Right lobe of liver (tissue), 6 donors: Measurements from ENCODE around the gene MRPS18A. TPM values are rescaled to one million over a fixed set of nuclear protein-coding genes. Genes with fewer than 3 reads are reported as not detected.

Source experiments
- ATAC-seq, 4 donors: fragments of 200-7000 bp; cut with Tn5 transposase; one replicate each; pipeline ENCODE4 v1.9.1; 2020; ENCODE audit warnings: mild to moderate bottlenecking in 4 of 4, moderate library complexity in 4 of 4
- DNase-seq, 3 donors: peaks; one replicate each; pipeline ENCODE4 v3.0.0-alpha.2; 2020
- H3K27ac ChIP-seq, 3 donors: fragments of 200-600 bp; one replicate each; pipeline ENCODE4 v1.8.0; 2022
- H3K27me3 ChIP-seq, 2 donors: fragments of 200-600 bp; one replicate each; pipeline ENCODE4 v1.8.0; 2022
- H3K36me3 ChIP-seq, 4 donors: fragments of 200-600 bp; sonication (generic) in 1 of 4; one replicate each; pipeline versions ENCODE4 v1.5.1 to v1.8.0; 2017 to 2022; ENCODE audit warnings: control low read depth in 1 of 4
- H3K4me1 ChIP-seq, 4 donors: fragments of 200-600 bp; sonication (generic) in 1 of 4; one replicate each; pipeline versions ENCODE4 v1.5.1 to v1.8.0; 2017 to 2022; ENCODE audit warnings: control low read depth in 1 of 4
- H3K4me3 ChIP-seq, 3 donors: fragments of 200-600 bp; one replicate each; pipeline ENCODE4 v1.8.0; 2022
- H3K9me3 ChIP-seq, 4 donors: fragments of 200-600 bp; sonication (generic) in 1 of 4; one replicate each; pipeline versions ENCODE4 v1.5.1 to v1.8.0; 2017 to 2022; ENCODE audit warnings: control low read depth in 1 of 4
- CTCF ChIP-seq, 4 donors: fragments of 200-600 bp in 3 of 4; fragments of 450-650 bp in 1 of 4; IDR thresholded peaks; one replicate each; pipeline versions ENCODE4 v1.5.1 to v1.8.0; 2016 to 2022; ENCODE audit warnings: antibody characterized with exemption in 4 of 4, mild to moderate bottlenecking in 2 of 4
- POLR2A ChIP-seq: fragments of 450-650 bp; IDR thresholded peaks from one replicate; pipeline ENCODE4 v1.6.1; 2017; ENCODE audit warnings: antibody characterized with exemption, mild to moderate bottlenecking
- WGBS: methylation state at CpG from one replicate; pipeline ENCODE4 v1.1.6; 2018; ENCODE audit warnings: low coverage, low lambda C conversion rate; ENCODE audit not compliant: insufficient coverage; ENCODE audit errors: missing lambda C conversion rate; 5-methylcytosine and 5-hydroxymethylcytosine counted together
- intact Hi-C, 2 donors: fragments of 100-400 bp; cut with DNase I; formaldehyde crosslinking; loops; one replicate each; pipeline versions ENCODE4 v1.11.2 to v1.14.1; 2022
- total RNA-seq, 6 experiments: library from RNA; depleted of rRNA in 2 of 6; stranded (reverse); fragments of >200 nt in 2 of 6; fragmentation: NEBNext Ultra II Directional in 3 of 6; extraction: Animal tissue kit (Norgen Biotek cat#: 25700) in 3 of 6; gene quantifications; one replicate each; pipeline versions ENCODE4 v1.1.0 to v1.2.4, GENCODE V29; 2016 to 2023
- donor health status: DM: no; HTN: yes; CAD: no.
- donor health status: DM: no; HTN: no; CAD: no.
- donor health status: DM: no; HTN: no; CAD: no.
- donor health status: DM: no; HTN: yes; CAD: no.
- donor health status: DM: no; HTN: yes; CAD: no.

Gene MRPS18A
- total RNA-seq, 6 experiments from 2014 or later, result 23.5 to 45.4 (median 25.6) TPM

GRCh38 chr6:43625393-43625992, 62.1 kb downstream of the MRPS18A start:
- Histone ChIP-seq H3K4me1 (peaks cover 0 to 19% (median 9%) of the 10 kb centered on the region in 4 donors), H3K36me3 (peaks cover 0 to 51% (median 31%) of the 10 kb centered on the region in 4 donors), H3K4me3 (no peak overlapping the region), H3K27me3 (no peaks in the 10 kb centered on the region), H3K9me3 (no peaks in the 10 kb centered on the region), H3K27ac (no peak overlapping the region)
- WGBS, result 96% methylated on average over 11 of the region's 16 CpGs
- intact Hi-C loops, result no loop called here
- no peak for TF ChIP-seq POLR2A
- TF ChIP-seq CTCF (IDR thresholded peaks at IDR 0.05), result no peak
- ATAC-seq (no peak), DNase-seq (no peak)

GRCh38 chr6:43624786-43625288, 62.8 kb downstream of the MRPS18A start:
- intact Hi-C loops, result no loop called here
- DNase-seq, result no peak
- H3K36me3 ChIP-seq, result peaks cover 0 to 52% (median 34%) of the 10 kb centered on the region in 4 donors
- no peaks in the 10 kb centered on the region for H3K9me3 ChIP-seq
- H3K27me3 ChIP-seq, result no peaks in the 10 kb centered on the region
- H3K4me1 ChIP-seq, result peaks cover 0 to 15% (median 7%) of the 10 kb centered on the region in 4 donors
- no peak overlapping the region for H3K4me3 ChIP-seq
- WGBS, result no CpG with 5 or more reads among the region's 7 CpGs
- no peak for TF ChIP-seq CTCF (IDR thresholded peaks at IDR 0.05)
- no peak for TF ChIP-seq POLR2A
- ATAC-seq, result no peak
- H3K27ac ChIP-seq, result no peak overlapping the region

- DNase-seq (no peak), ATAC-seq (no peak)
- peaks cover 0 to 53% (median 35%) of the 10 kb centered on the region in 4 donors for H3K36me3 ChIP-seq
- H3K9me3 ChIP-seq, result no peaks in the 10 kb centered on the region
- H3K4me1 ChIP-seq, result peaks cover 0 to 15% (median 7%) of the 10 kb centered on the region in 4 donors
- TF ChIP-seq CTCF (IDR thresholded peaks at IDR 0.05) (no peak), POLR2A (no peak)
- no peak overlapping the region for H3K27ac ChIP-seq
- WGBS, result 98% methylated on average over 6 of the region's 12 CpGs
- no peak overlapping the region for H3K4me3 ChIP-seq
- intact Hi-C loops, result no loop called here
- H3K27me3 ChIP-seq, result no peaks in the 10 kb centered on the region
These were observed 63.5 kb downstream of the MRPS18A start for GRCh38 chr6:43623880-43624785.

GRCh38 chr6:43622541-43622940, 65.0 kb downstream of the MRPS18A start:
- Histone ChIP-seq H3K4me1 (peaks cover 0 to 9% (median 4%) of the 10 kb centered on the region in 4 donors), H3K27me3 (no peaks in the 10 kb centered on the region), H3K27ac (no peak overlapping the region), H3K4me3 (no peak overlapping the region), H3K9me3 (no peaks in the 10 kb centered on the region), H3K36me3 (peaks cover 0 to 53% (median 35%) of the 10 kb centered on the region in 4 donors)
- DNase-seq (no peak), ATAC-seq (no peak)
- no peak for TF ChIP-seq CTCF (IDR thresholded peaks at IDR 0.05)
- no peak for TF ChIP-seq POLR2A
- intact Hi-C loops, result no loop called here
- WGBS, result 91% methylated on average over 9 of the region's 10 CpGs
